Caco-2 (cell line): ENCODE results near the gene BTN1A1. TPM values are rescaled to one million over a fixed set of nuclear protein-coding genes. Genes with fewer than 3 reads are reported as not detected.

Experiments used
- BruUV-seq: library from RNA; stranded (reverse); fragments of 400-500 nt; replicated peaks from 2 replicates; lab custom pipeline; 2021; lab: Mats Ljungman, UMichigan
- CTCF ChIA-PET: fragments of 300-600 bp; sonication (Branson Sonifier 250); formaldehyde crosslinking; loops from one replicate; lab custom pipeline; 2022; ENCODE audit warnings: antibody characterized with exemption; lab: Charles Lee
- POLR2A ChIA-PET: fragments of 300-600 bp; sonication (Branson Sonifier 250); formaldehyde crosslinking; loops from one replicate; lab custom pipeline; 2022; ENCODE audit warnings: antibody characterized with exemption; lab: Charles Lee
- DNase-seq, 2 experiments: peaks; one replicate each; pipeline versions ENCODE4 v3.0.0 to v3.0.0-alpha.2; 2020 to 2022
- H3K27me3 ChIP-seq: replicated peaks from 2 replicates; pipeline ENCODE4 v1.6.0; 2011; ENCODE audit warnings: low read length; ENCODE audit not compliant: control insufficient read depth, insufficient read depth
- H3K36me3 ChIP-seq: 2 replicates; pipeline ENCODE4 v1.5.1; 2011; ENCODE audit warnings: low read length; ENCODE audit not compliant: control insufficient read depth, insufficient read depth
- H3K4me1 ChIP-seq: fragments of 250-450 bp; sonication (Bioruptor Pico); 2 replicates; pipeline ENCODE4 v1.5.1; 2020; ENCODE audit warnings: mild to moderate bottlenecking
- H3K4me3 ChIP-seq: 2 replicates; pipeline ENCODE4 v1.5.1; 2011; ENCODE audit warnings: low read depth, mild to moderate bottlenecking, control low read depth, low read length
- H3K9me3 ChIP-seq: fragments of 250-450 bp; sonication (Bioruptor Pico); 2 replicates; pipeline ENCODE4 v1.5.1; 2020; ENCODE audit warnings: mild to moderate bottlenecking, moderate library complexity
- H3K27ac Mint-ChIP-seq: one replicate; pipeline ENCODE4 v1.8.0; 2022; ENCODE audit warnings: mixed read lengths; ENCODE audit not compliant: unreplicated experiment
- H3K27me3 Mint-ChIP-seq: one replicate; pipeline ENCODE4 v1.8.0; 2022; ENCODE audit warnings: mixed read lengths; ENCODE audit not compliant: insufficient read depth, unreplicated experiment
- H3K36me3 Mint-ChIP-seq: one replicate; pipeline ENCODE4 v1.8.0; 2022; ENCODE audit warnings: mild to moderate bottlenecking, mixed read lengths; ENCODE audit not compliant: insufficient read depth, unreplicated experiment
- H3K4me1 Mint-ChIP-seq: one replicate; pipeline ENCODE4 v1.8.0; 2022; ENCODE audit warnings: low read depth, mixed read lengths; ENCODE audit not compliant: unreplicated experiment
- H3K4me3 Mint-ChIP-seq: one replicate; pipeline ENCODE4 v1.8.0; 2022; ENCODE audit warnings: mild to moderate bottlenecking, moderate library complexity, mixed read lengths; ENCODE audit not compliant: unreplicated experiment
- H3K9me3 Mint-ChIP-seq: one replicate; pipeline ENCODE4 v1.8.0; 2022; ENCODE audit warnings: mixed read lengths; ENCODE audit not compliant: unreplicated experiment
- intact Hi-C: fragments of 100-400 bp; cut with micrococcal nuclease; formaldehyde crosslinking; loops from one replicate; pipeline ENCODE4 v1.10.0; 2022; ENCODE audit not compliant: unreplicated experiment
- total RNA-seq: library from RNA; stranded (reverse); gene quantifications from 2 replicates; pipeline ENCODE4 v1.2.3, GENCODE V29; 2022
- TF ChIP-seq, protein P1 (sequence below), 2 experiments: fragments of 200-600 bp in 1 of 2; IDR thresholded peaks; 1 replicate in 1 of 2; 2 replicates in 1 of 2; pipeline versions ENCODE4 v1.5.1 to v1.8.0; 2011 to 2022; ENCODE audit warnings: antibody characterized with exemption in 1 of 2, control low read depth in 1 of 2, inconsistent platforms in 1 of 2, low read depth in 1 of 2, low read length in 1 of 2, mild to moderate bottlenecking in 1 of 2, moderate library complexity in 1 of 2; ENCODE audit not compliant: insufficient read depth in 1 of 2, severe bottlenecking in 1 of 2, unreplicated experiment in 1 of 2

The BTN1A1 gene
- total RNA-seq, 1 experiment from 2014 or later, result 7.3 TPM

DNA sequence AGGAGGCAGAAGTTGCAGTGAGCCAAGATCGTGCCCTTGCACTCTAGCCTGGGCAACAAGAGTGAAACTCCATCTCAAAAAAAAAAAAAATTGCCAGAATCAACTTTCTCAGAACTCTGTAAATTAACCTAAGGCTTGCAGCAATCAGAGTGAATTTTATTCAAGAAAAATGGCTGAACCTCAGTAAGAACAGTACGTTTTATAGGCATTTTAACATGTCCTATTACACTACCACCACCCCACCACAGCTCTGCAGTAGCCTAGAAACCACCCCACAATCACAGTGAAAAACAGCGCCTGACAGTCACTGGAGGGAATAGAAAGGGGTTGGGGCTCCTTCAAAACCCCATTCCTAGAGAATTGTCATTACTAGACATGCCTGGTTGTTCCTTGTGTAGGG lies 16.4 kb upstream of the BTN1A1 start:
- DNase-seq, result no peak
- POLR2A ChIA-PET, result interaction anchor here (0.5 kb wide), 1 partner anchor 139 kb away, joined by 7 read pairs; no protein-coding TSS in a partner anchor

DNA sequence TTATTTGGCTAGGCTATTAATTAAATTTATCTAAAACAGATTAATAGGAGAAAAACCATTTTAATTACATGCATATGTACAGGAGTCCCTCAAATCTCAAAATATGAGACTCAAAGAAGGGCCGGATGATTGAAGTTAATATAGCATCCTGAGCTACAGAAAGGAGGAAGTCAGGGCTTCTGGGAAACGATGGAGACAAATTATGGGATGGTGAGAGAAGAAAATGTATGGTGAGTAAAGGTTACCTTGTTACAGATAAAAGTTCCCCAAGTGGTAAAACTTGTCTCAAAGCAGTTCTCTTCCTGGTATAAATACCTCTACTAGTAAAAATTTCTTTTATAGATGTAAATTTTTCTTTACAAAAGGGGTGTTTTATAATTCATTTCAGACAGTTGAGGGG lies 15.9 kb upstream of the BTN1A1 start:
- peaks cover 14% of the 10 kb centered on the region for H3K4me1 ChIP-seq
- CTCF ChIA-PET, result no interaction called here
- peaks cover 7% of the 10 kb centered on the region; the same call in 1 of the 2 replicates for H3K9me3 ChIP-seq
- no peak for DNase-seq
- no peaks in the 10 kb centered on the region for H3K36me3 Mint-ChIP-seq
- H3K4me3 ChIP-seq, result no peak overlapping the region
- POLR2A ChIA-PET, result interaction anchor here (0.5 kb wide), 1 partner anchor 140 kb away, joined by 7 read pairs; no protein-coding TSS in a partner anchor
- TF ChIP-seq, protein P1, sequence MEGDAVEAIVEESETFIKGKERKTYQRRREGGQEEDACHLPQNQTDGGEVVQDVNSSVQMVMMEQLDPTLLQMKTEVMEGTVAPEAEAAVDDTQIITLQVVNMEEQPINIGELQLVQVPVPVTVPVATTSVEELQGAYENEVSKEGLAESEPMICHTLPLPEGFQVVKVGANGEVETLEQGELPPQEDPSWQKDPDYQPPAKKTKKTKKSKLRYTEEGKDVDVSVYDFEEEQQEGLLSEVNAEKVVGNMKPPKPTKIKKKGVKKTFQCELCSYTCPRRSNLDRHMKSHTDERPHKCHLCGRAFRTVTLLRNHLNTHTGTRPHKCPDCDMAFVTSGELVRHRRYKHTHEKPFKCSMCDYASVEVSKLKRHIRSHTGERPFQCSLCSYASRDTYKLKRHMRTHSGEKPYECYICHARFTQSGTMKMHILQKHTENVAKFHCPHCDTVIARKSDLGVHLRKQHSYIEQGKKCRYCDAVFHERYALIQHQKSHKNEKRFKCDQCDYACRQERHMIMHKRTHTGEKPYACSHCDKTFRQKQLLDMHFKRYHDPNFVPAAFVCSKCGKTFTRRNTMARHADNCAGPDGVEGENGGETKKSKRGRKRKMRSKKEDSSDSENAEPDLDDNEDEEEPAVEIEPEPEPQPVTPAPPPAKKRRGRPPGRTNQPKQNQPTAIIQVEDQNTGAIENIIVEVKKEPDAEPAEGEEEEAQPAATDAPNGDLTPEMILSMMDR (IDR thresholded peaks at IDR 0.05; ENCODE audit: insufficient read depth in 1 of 2, low read depth in 1 of 2, low read length in 1 of 2, severe bottlenecking in 1 of 2, unreplicated experiment in 1 of 2), result no peak
- H3K27ac Mint-ChIP-seq, result no peak overlapping the region
- no peaks in the 10 kb centered on the region for H3K27me3 ChIP-seq
- no peaks in the 10 kb centered on the region for H3K36me3 ChIP-seq
- no peaks in the 10 kb centered on the region for H3K9me3 Mint-ChIP-seq
- H3K4me1 Mint-ChIP-seq, result peaks cover 4% of the 10 kb centered on the region
- H3K27me3 Mint-ChIP-seq, result no peaks in the 10 kb centered on the region
- no TSS peak for BruUV-seq
- intact Hi-C loops, result no loop called here
- no peak overlapping the region for H3K4me3 Mint-ChIP-seq

More for the DNA sequence above, 16.4 kb upstream of the BTN1A1 start:
- no TSS peak for BruUV-seq
- intact Hi-C loops, result no loop called here
- H3K4me3 Mint-ChIP-seq, result no peak overlapping the region
- CTCF ChIA-PET, result no interaction called here
- Histone ChIP-seq H3K36me3 (no peaks in the 10 kb centered on the region), H3K27me3 (no peaks in the 10 kb centered on the region), H3K9me3 (peaks cover 7% of the 10 kb centered on the region; the same call in 1 of the 2 replicates), H3K4me3 (no peak overlapping the region), H3K4me1 (peaks cover 14% of the 10 kb centered on the region)
- peaks cover 2% of the 10 kb centered on the region for H3K36me3 Mint-ChIP-seq
- TF ChIP-seq, protein P1 (IDR thresholded peaks at IDR 0.05; ENCODE audit: insufficient read depth in 1 of 2, low read depth in 1 of 2, low read length in 1 of 2, severe bottlenecking in 1 of 2, unreplicated experiment in 1 of 2), result no peak
- no peaks in the 10 kb centered on the region for H3K9me3 Mint-ChIP-seq
- H3K27me3 Mint-ChIP-seq, result no peaks in the 10 kb centered on the region
- no peak overlapping the region for H3K27ac Mint-ChIP-seq
- peaks cover 5% of the 10 kb centered on the region for H3K4me1 Mint-ChIP-seq

DNA sequence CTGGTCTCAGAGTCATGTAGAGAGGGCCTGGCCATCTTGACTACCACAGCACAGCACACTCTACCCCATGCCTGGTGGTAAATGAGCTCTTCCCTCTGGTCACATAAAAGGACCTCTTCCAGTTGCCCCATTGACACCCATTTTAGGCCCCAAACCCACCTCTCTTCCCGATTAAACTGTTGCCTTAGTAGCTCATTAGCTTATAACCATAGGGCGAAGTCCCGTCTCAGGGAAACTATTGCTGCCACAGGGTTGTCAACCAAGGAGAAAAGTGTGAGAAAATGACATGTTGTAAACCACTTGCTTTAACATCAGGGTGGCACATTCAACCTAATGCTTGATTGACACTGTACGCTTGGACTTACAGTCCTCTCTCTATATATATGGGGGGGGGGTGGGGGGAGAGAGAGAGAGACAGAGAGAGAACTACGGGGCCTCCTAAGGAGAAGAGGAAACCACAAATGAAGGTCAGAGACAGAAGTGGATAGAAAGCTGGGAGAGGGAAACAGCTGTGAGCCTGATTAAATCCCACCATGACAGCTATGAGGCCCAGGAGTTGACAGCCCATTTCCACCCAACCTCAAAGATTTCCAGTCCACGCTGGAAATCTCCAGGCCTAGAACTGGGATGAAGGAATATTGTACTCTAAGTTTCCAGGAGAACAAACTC lies 14.9 kb upstream of the BTN1A1 start:
- Mint-ChIP-seq H3K27ac (no peak overlapping the region), H3K36me3 (no peaks in the 10 kb centered on the region), H3K4me1 (peaks cover 13% of the 10 kb centered on the region), H3K27me3 (no peaks in the 10 kb centered on the region), H3K4me3 (no peak overlapping the region), H3K9me3 (no peaks in the 10 kb centered on the region)
- H3K9me3 ChIP-seq, result peaks cover 5% of the 10 kb centered on the region; the same call in 1 of the 2 replicates
- no peak overlapping the region for H3K4me3 ChIP-seq
- ChIA-PET CTCF (no interaction called here), POLR2A (no interaction called here)
- H3K36me3 ChIP-seq, result no peaks in the 10 kb centered on the region
- BruUV-seq, result no TSS peak
- no peak for DNase-seq
- TF ChIP-seq, protein P1 (IDR thresholded peaks at IDR 0.05; ENCODE audit: insufficient read depth in 1 of 2, low read depth in 1 of 2, low read length in 1 of 2, severe bottlenecking in 1 of 2, unreplicated experiment in 1 of 2), result no peak
- no peaks in the 10 kb centered on the region for H3K27me3 ChIP-seq
- H3K4me1 ChIP-seq, result peaks cover 17% of the 10 kb centered on the region
- intact Hi-C loops, result no loop called here
